T follicular helper cell (primary cell): ENCODE measurements around the gene FRAS1.
"Not testable (repeated sequence)": the region's sequence is repeated elsewhere in the genome, so short reads cannot be mapped to it uniquely, and the experiment has no call there.

Experiments used
- DNase-seq: peaks from one replicate; pipeline ENCODE4 v3.0.0-alpha.2; 2020; ENCODE audit warnings: low read depth

Gene FRAS1

GRCh38 chr4:78439328-78439727 is 382.2 kb downstream of the FRAS1 start:
- DNase-seq, result no peak

GRCh38 chr4:78441756-78442155 is 384.6 kb downstream of the FRAS1 start:
- DNase-seq, result no peak

GRCh38 chr4:78446619-78447018 is 389.5 kb downstream of the FRAS1 start:
- no peak for DNase-seq

- no peak for DNase-seq
Measured at GRCh38 chr4:78451407-78451806, 394.3 kb downstream of the FRAS1 start.

GRCh38 chr4:78454016-78454415 is 396.9 kb downstream of the FRAS1 start:
- no peak for DNase-seq

GRCh38 chr4:78457751-78458150 is 400.6 kb downstream of the FRAS1 start:
- DNase-seq, result no peak

- DNase-seq, result no peak
Measured at GRCh38 chr4:78459327-78459726, 402.2 kb downstream of the FRAS1 start.

GRCh38 chr4:78460368-78460767 is 403.2 kb downstream of the FRAS1 start:
- DNase-seq, result no peak

- no peak for DNase-seq
Measured at GRCh38 chr4:78464265-78464664, 407.1 kb downstream of the FRAS1 start.

- DNase-seq, result not testable (repeated sequence)
Measured at GRCh38 chr4:78467223-78467622, 410.1 kb downstream of the FRAS1 start.

- DNase-seq, result no peak
Measured at GRCh38 chr4:78468272-78468671, 411.1 kb downstream of the FRAS1 start.

GRCh38 chr4:78476108-78476704 is 419.1 kb downstream of the FRAS1 start:
- DNase-seq, result no peak

- DNase-seq, result no peak
Measured at GRCh38 chr4:78477276-78477675, 420.2 kb downstream of the FRAS1 start.

GRCh38 chr4:78478523-78478922 is 421.4 kb downstream of the FRAS1 start:
- no peak for DNase-seq

- no peak for DNase-seq
Measured at GRCh38 chr4:78480286-78480685, 423.2 kb downstream of the FRAS1 start.

- no peak for DNase-seq
Measured at GRCh38 chr4:78481180-78481579, 424.1 kb downstream of the FRAS1 start.

- no peak for DNase-seq
Measured at GRCh38 chr4:78482281-78482680, 425.2 kb downstream of the FRAS1 start.

GRCh38 chr4:78483811-78484210 is 426.7 kb downstream of the FRAS1 start:
- DNase-seq, result no peak

- no peak for DNase-seq
Measured at GRCh38 chr4:78484574-78484973, 427.5 kb downstream of the FRAS1 start.

GRCh38 chr4:78493731-78494130 is 436.6 kb downstream of the FRAS1 start:
- DNase-seq, result no peak

GRCh38 chr4:78496021-78496643 is 439.0 kb downstream of the FRAS1 start:
- no peak for DNase-seq

GRCh38 chr4:78506260-78506659 is 449.1 kb downstream of the FRAS1 start:
- DNase-seq, result not testable (repeated sequence)

- no peak for DNase-seq
Measured at GRCh38 chr4:78509043-78509442, 451.9 kb downstream of the FRAS1 start.

GRCh38 chr4:78510108-78510507 is 453.0 kb downstream of the FRAS1 start:
- no peak for DNase-seq
